Transverse colon (tissue), 4 donors: ENCODE measurements around the gene ATG9A.

ENCODE experiments used
- POLR2A ChIP-seq: fragments of 450-650 bp; IDR thresholded peaks from one replicate; pipeline ENCODE4 v1.6.1; 2016; ENCODE audit warnings: antibody characterized with exemption, mild to moderate bottlenecking, moderate library complexity
- POLR2AphosphoS5 ChIP-seq, 3 donors: sonication (generic); formaldehyde crosslinking; IDR thresholded peaks; one replicate each; pipeline ENCODE4 v1.6.1; 2016; ENCODE audit warnings: antibody characterized with exemption in 3 of 3
- TF ChIP-seq, protein P1 (sequence below), 5 experiments: fragments of 200-600 bp in 3 of 5; fragments of 450-650 bp in 2 of 5; sonication (generic) in 3 of 5; IDR thresholded peaks; 1 replicate in 2 of 5; 2 replicates in 3 of 5; pipeline ENCODE4 v1.5.1; 2016 to 2017; ENCODE audit warnings: antibody characterized with exemption in 5 of 5, inconsistent platforms in 3 of 5, mild to moderate bottlenecking in 2 of 5, moderate library complexity in 1 of 5

DNA sequence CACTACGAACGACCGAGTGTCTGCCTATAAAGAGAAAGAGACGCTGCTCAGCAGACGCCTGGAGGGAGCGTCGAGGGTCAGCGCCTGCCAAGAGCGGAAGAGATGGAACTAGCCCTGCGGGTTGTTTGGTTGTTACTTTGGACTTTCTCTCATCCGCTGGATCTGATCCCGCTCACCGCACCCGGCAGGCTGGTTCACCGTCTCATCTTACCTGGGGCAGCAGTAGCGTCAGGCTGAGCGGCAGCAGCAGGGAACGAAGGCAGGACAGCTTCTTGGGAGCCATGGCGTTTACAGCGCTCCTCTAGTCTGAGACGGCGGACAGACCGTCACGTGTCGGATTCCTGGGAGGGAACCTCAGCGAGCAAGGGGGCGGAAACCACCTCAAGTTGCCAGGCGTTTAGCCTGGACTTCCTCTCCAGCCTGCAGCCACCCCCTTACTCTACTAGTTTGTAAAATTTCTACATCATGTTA lies 13.9 kb upstream of the ATG9A start:
- TF ChIP-seq POLR2AphosphoS5 (IDR thresholded peaks at IDR 0.05) (peak in 2 of 3 donors; percentile 38 to 50), POLR2A (peak; percentile 39)
- TF ChIP-seq, protein P1, sequence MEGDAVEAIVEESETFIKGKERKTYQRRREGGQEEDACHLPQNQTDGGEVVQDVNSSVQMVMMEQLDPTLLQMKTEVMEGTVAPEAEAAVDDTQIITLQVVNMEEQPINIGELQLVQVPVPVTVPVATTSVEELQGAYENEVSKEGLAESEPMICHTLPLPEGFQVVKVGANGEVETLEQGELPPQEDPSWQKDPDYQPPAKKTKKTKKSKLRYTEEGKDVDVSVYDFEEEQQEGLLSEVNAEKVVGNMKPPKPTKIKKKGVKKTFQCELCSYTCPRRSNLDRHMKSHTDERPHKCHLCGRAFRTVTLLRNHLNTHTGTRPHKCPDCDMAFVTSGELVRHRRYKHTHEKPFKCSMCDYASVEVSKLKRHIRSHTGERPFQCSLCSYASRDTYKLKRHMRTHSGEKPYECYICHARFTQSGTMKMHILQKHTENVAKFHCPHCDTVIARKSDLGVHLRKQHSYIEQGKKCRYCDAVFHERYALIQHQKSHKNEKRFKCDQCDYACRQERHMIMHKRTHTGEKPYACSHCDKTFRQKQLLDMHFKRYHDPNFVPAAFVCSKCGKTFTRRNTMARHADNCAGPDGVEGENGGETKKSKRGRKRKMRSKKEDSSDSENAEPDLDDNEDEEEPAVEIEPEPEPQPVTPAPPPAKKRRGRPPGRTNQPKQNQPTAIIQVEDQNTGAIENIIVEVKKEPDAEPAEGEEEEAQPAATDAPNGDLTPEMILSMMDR (IDR thresholded peaks at IDR 0.05): no peak
